NCI-H524 (cell line): ENCODE results near the gene DMD.

Experiments used
- DNase-seq, 2 experiments: peaks; one replicate each; lab custom pipeline; 2025; lab: John Stamatoyannopoulos, UW

The DMD gene

GRCh38 chrX:32489125-32489524 lies 722.2 kb downstream of the DMD start:
- DNase-seq: no peak

DNA sequence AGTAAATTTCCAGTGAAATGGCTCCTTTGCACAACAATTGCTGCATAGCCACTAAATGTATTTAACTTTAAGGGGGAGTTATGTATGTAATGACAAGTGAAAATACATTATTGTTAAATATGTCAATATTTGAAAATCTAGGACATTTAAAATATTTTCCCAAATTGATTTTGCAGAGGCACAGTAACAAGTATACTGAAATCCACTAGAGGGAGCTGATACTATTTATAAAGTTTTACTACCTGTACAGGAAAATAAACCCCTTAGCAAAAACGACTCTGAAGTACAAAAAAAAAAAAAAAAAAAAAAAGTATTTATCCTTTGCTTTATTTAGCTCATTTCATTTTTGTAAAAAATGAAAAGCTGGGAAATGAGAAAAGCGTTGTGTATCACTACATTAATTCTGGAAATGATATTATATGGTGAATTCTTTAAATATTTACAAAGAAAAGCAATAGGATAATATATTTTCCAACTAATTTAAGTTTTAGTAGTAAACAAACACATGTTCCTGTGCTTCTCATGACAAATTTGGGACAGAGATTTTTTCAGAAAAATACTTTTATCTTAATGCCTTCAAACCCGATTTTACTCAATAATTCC lies 727.7 kb downstream of the DMD start:
- DNase-seq: peak in 1 of 2 experiments; percentile 9

DNA sequence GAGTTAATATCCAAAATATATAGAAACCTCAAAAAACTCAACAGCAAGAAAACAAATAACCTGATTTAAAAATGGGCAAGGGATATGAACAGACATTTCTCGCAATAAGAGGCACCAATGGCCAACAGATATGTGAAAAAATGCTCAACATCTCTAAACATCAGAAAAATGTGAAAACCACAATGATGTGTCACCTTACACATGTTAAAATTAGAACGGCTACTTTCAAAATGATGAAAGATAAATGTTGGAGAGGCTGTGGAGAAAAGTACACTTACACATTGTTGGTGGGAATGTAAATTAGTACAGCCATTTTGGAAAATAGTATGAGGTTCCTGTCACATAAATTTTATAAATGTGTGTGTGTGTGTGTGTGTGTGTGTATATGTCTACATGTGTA lies 731.3 kb downstream of the DMD start:
- DNase-seq: no peak

DNA sequence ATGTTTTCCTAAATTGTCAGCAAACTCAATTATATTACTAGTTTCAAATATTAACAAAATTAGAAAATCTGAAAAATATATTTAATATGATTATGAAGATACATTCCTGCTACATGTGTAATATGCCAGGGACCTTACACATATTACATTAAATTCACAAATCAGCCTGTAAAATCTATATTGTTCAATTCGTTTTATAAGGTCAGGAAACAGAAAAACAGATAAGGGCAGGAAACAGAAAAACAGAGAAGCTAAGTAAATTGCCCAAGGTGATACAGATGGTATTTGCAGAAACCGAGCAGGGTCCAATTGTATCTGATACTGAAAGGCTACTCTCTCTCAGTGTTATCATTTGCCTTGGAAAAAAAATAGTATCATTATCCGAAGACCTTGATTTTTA lies 739.0 kb downstream of the DMD start:
- no peak for DNase-seq

DNA sequence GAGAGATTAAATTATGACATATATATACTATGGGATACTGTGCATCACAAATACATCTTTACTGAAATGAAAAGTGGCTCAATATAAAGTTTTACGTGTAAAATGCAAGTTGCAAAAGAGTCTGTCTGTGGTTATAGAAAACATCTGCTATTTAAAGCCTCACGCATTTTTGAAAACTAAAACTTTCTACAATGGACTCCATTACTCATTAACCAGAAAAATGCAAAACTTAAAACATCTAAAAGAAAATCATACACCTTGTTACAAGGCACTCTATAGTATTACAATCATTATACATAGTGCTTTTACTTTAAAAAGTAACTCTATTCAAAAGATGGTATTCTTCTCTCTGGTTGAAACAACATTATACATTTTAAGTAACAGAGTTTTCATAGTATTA lies 755.6 kb downstream of the DMD start:
- no peak for DNase-seq

- no peak for DNase-seq
Observed at GRCh38 chrX:32451954-32452695, 759.2 kb downstream of the DMD start.

DNA sequence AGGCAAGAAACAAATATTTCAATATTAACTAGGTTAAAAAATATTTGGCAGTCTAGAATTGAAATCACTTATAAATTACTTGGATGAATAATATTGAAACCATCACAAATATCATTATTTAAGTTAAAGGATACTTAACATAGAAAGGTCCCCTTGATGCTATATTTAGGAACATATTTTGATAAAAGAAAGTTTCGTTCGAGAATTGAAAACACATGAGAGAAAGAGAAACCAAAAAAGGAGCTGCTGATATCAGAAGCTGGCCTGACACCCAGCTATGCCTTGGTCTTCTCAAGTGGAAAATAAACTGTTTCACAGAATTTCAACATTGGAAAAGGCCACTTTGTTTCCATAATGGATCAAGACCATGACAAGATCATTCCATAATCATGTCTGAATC lies 762.4 kb downstream of the DMD start:
- DNase-seq: no peak

GRCh38 chrX:32448320-32448719 lies 763.0 kb downstream of the DMD start:
- DNase-seq: no peak

- no peak for DNase-seq
Observed at GRCh38 chrX:32447640-32448039, 763.7 kb downstream of the DMD start.

GRCh38 chrX:32443841-32444240 lies 767.5 kb downstream of the DMD start:
- DNase-seq: no peak

DNA sequence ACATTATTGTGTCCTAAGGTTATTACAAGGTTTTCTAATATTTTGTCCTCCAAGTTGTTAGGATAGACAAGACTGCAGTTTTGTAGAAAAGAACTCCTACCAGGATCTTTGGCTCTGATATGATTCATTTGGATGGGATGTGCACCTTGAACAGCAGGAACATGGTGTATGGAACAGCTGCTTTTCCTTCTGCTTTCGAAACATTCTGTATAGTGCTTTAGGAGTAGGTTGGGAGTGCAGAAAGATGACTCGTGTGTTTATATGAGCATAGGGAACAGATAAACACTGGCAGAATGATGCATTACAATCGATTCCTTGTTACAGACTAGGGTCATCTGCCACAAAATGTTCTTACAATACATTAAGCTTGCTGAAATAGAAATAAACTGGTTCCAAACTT lies 790.1 kb downstream of the DMD start:
- no peak for DNase-seq

- DNase-seq: peak in 1 of 2 experiments; percentile 11
Observed at GRCh38 chrX:32408389-32408788, 803.0 kb downstream of the DMD start.

DNA sequence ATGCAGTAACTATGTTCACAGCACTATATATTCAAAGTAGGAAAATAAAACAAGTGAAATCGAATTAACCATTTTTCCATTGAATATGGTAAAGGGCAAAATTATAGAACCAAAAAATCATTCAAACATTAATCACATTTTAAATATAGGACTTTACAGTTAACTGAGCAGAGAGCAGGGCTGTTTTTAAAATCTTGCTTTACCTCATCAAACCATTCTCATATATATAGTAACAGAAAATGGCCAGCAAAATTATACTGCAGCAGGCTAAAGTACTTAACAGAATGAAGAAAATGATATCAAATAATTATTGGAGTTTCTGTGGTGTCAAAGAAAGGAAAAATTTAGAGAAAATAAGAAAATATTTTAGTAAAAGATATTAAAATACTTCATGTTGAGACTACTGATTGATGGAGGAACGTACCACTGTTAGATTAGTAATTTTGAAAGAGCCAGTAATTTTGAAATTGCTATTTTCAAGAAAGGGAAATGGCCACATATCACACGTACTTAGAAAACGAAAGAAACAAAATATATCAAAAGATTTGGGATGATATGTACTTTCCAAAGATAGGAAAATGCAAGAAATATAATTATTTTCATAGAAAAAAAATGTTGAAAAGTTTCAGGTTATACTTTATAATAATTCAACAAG lies 813.7 kb downstream of the DMD start:
- DNase-seq: no peak

DNA sequence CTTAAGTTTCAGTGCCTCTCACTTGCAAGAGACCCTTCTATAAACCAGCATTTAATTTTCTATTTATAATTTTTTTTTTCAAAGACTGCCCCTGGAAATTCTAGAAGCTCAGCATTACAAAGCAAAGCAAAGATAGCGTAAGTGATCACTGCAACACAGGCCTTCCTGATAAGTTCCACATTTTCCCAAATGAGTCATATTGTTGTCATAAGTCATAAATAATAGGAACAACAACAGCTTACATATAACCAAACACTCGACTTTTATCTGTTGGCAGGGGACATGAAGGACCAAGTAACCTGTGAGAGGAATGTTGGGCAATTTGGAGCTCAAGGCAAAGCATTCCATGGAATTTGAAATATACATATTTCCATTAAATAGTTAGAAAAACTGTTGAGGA lies 815.5 kb downstream of the DMD start:
- DNase-seq: no peak

GRCh38 chrX:32392655-32393054 lies 818.7 kb downstream of the DMD start:
- DNase-seq: no peak

GRCh38 chrX:32370456-32371205 lies 840.7 kb downstream of the DMD start:
- no peak for DNase-seq

DNA sequence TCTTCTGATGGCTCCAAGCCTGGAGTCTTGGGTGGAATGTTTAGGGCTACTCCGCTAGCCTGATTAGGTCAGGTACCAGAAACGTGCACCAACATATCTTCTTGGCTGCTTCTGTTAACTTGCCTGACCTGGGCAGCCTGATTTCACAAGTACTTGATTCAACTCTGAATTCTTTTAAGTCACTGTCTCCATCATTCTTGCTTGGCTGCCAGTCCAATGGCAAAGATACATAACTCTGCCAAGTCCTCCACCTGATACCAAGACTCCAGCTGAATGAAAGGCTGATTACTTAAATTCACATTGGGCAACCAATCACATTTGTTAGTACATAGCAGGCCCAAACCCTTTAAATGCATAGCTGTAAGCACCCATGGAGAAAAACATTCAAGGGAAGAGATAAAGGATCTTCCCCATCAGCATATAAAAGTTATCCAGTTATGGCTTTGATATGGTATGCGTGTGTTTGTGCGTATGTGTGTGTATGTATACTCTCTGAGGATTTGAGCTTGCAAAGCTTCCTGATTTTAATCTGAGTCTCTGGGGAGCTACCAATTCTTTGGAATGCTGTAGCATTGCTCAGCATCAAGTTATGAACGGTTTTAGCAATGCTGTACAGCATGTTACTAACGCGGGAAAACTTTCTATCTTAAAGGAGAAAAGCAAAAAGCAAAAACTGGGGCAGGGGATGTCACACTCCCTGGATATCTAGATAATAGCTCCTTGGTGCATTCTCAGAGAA lies 917.2 kb downstream of the DMD start:
- DNase-seq: no peak

- no peak for DNase-seq
Observed at GRCh38 chrX:32289356-32289755, 922.0 kb downstream of the DMD start.

DNA sequence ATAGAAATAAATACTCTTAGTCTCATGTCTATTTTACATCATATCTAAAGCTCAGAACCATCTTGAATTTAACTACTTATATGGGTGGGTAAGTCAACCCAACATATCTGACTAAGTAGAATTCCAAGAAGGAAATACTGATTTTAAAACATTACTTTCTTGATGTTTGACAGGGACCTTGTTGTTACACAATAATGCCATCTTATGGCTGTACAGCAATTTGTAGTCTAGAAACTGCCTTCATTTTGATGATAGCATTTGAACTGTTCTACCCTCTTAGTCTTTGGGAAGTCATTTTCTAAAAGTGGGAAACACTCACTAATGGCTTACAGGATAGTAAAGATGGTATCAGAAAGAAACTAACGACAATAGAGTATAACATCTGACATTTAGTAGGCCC lies 929.5 kb downstream of the DMD start:
- DNase-seq: no peak

DNA sequence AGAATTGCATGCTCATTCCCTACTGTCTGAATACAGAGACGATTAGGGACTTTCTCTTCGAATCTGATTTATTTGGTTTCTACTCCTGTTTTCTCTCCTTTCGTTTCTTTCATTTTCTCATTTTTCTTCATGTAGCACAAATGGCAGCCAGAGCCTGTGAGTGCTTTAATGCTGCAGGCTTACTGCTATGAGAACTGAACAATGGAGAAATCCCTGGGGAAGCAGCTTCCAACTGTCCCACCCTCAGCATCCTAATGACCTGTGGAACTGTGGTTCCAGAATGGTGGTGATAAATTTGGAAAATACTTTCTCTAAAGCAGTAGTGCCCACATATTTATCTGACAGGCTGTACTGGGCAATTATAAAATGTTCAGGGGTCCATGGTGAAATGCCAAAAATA lies 930.4 kb downstream of the DMD start:
- DNase-seq: no peak

DNA sequence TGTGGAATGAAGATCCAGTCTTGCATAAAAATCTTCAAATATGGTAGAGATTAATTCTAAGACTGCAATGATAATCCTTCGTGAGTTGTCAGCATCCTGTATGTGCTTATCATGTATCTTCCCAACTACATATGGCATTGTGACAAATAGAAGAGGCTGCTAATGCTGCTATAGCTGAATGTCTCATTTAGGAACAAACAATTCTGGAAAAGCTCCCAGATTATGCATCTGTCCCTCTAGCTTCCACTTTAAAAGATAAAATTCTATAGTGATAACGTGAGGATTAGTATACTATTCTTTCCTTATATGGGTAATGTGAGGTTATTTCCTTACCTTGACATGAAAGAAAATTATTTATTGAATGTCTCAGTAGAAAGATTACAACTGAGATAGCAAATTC lies 930.9 kb downstream of the DMD start:
- DNase-seq: no peak

- DNase-seq: no peak
Observed at GRCh38 chrX:32276153-32276552, 935.2 kb downstream of the DMD start.
